Activated CD4-positive, alpha-beta memory T cell treated with anti-CD3 and anti-CD28 coated beads, Interleukin-2, amount 10 ng/mL, durations not matched to agents 7 days and 5 days (primary cell): Measurements from ENCODE around the gene CALR. TPM values are rescaled to one million over a fixed set of nuclear protein-coding genes. Genes with fewer than 3 reads are reported as not detected.
A peak's percentile ranks its signal among the peaks of the same experiment; 100 is the strongest.
"Not testable (repeated sequence)": the region's sequence is repeated elsewhere in the genome, so short reads cannot be mapped to it uniquely, and the experiment has no call there.

Source experiments
- CTCF ChIA-PET: fragments of 350-600 bp; sonication (Branson Sonifier 250); formaldehyde crosslinking; loops from one replicate; lab custom pipeline; 2021; ENCODE audit warnings: antibody characterized with exemption, inconsistent platforms; lab: Charles Lee
- POLR2A ChIA-PET: fragments of 350-600 bp; sonication (Branson Sonifier 250); formaldehyde crosslinking; loops from one replicate; lab custom pipeline; 2021; ENCODE audit warnings: antibody characterized with exemption; lab: Charles Lee
- DNase-seq: peaks from one replicate; pipeline ENCODE4 v3.0.0-alpha.2; 2020
- H3K27ac Mint-ChIP-seq: one replicate; pipeline ENCODE4 v1.8.0; 2021; ENCODE audit warnings: mild to moderate bottlenecking, mixed read lengths
- H3K27me3 Mint-ChIP-seq: one replicate; pipeline ENCODE4 v1.8.0; 2021; ENCODE audit warnings: mixed read lengths
- H3K36me3 Mint-ChIP-seq: one replicate; pipeline ENCODE4 v1.8.0; 2021; ENCODE audit warnings: low read depth, mixed read lengths
- H3K4me1 Mint-ChIP-seq: one replicate; pipeline ENCODE4 v1.8.0; 2021; ENCODE audit warnings: mixed read lengths
- H3K4me3 Mint-ChIP-seq: one replicate; pipeline ENCODE4 v1.8.0; 2021; ENCODE audit warnings: mild to moderate bottlenecking, mixed read lengths
- H3K9me3 Mint-ChIP-seq: one replicate; pipeline ENCODE4 v1.8.0; 2021; ENCODE audit warnings: mixed read lengths
- total RNA-seq, 2 experiments: library from RNA; stranded (reverse); gene quantifications; one replicate each; pipeline ENCODE4 v1.2.3, GENCODE V29; 2021

Gene CALR
- total RNA-seq, 2 experiments from 2014 or later, result 640 to 660 TPM

- peaks cover 62% of the 10 kb centered on the region for H3K4me1 Mint-ChIP-seq
- H3K27ac Mint-ChIP-seq, result no peak overlapping the region
These were observed 9.5 kb downstream of the CALR start for GRCh38 chr19:12947702-12948611.

GRCh38 chr19:12948612-12949362 lies 10.4 kb downstream of the CALR start:
- Mint-ChIP-seq H3K4me3 (no peak overlapping the region), H3K27me3 (no peaks in the 10 kb centered on the region), H3K4me1 (peaks cover 56% of the 10 kb centered on the region), H3K36me3 (peaks cover 82% of the 10 kb centered on the region), H3K9me3 (no peaks in the 10 kb centered on the region), H3K27ac (no peak overlapping the region)
- POLR2A ChIA-PET, result interaction anchor here (1.5 to 5.4 kb wide), 2 partner anchors 6 to 157 kb away, joined by 6 to 43 read pairs; partner anchors contain the start of genes GADD45GIP1 and JUNB
- DNase-seq, result no peak
- CTCF ChIA-PET, result interaction anchor here (1.0 to 1.8 kb wide), 3 partner anchors 17 to 113 kb away, joined by 3 to 8 read pairs (median 3); no protein-coding TSS in a partner anchor

More at GRCh38 chr19:12947702-12948611, 9.5 kb downstream of the CALR start:
- Mint-ChIP-seq H3K4me3 (no peak overlapping the region), H3K27me3 (no peaks in the 10 kb centered on the region), H3K36me3 (peaks cover 83% of the 10 kb centered on the region), H3K9me3 (no peaks in the 10 kb centered on the region)
- POLR2A ChIA-PET, result interaction anchor here (0.9 to 5.4 kb wide), 5 partner anchors 7 to 156 kb away, joined by 3 to 43 read pairs (median 6); partner anchors contain the start of genes FARSA, GADD45GIP1 and JUNB
- CTCF ChIA-PET, result interaction anchor here (1.4 to 1.8 kb wide), 2 partner anchors 17 to 114 kb away, joined by 3 to 8 read pairs; no protein-coding TSS in a partner anchor
- no peak for DNase-seq

- no peak overlapping the region for H3K27ac Mint-ChIP-seq
- H3K4me3 Mint-ChIP-seq, result no peak overlapping the region
- no peaks in the 10 kb centered on the region for H3K9me3 Mint-ChIP-seq
- POLR2A ChIA-PET, result interaction anchor here (0.7 to 1.0 kb wide), 2 partner anchors 17 to 36 kb away, joined by 4 to 6 read pairs; partner anchors contain the start of gene FARSA
- H3K4me1 Mint-ChIP-seq, result peaks cover 56% of the 10 kb centered on the region
- CTCF ChIA-PET, result interaction anchor here (1.0 kb wide), 1 partner anchor 16 kb away, joined by 3 read pairs; no protein-coding TSS in a partner anchor
- H3K27me3 Mint-ChIP-seq, result no peaks in the 10 kb centered on the region
- no peak for DNase-seq
- H3K36me3 Mint-ChIP-seq, result peaks cover 80% of the 10 kb centered on the region
These were observed 11.2 kb downstream of the CALR start for GRCh38 chr19:12949363-12950283.

DNA sequence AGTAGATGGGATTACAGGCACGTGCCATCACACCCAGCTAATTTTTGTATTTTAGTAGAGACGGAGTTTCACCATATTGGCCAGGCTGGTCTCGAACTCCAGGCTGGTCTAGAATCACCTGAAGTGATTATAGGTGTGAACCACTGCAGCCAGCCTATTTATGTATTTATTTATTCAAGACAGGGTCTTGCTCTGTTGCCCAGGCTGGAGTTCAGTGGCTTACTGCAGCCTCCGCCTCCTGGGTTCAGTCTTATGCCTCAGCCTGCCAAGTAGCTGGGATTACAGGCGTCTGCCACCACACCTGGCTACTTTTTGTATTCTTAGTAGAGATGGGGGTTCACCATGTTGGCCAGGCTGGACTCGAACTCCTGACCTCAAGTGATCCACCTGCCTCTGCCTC lies 13.6 kb downstream of the CALR start:
- Mint-ChIP-seq H3K4me1 (peaks cover 55% of the 10 kb centered on the region), H3K36me3 (peaks cover 69% of the 10 kb centered on the region), H3K27ac (peak overlapping the region; percentile 23)
- not testable (repeated sequence) for DNase-seq, H3K4me3 Mint-ChIP-seq, H3K9me3 Mint-ChIP-seq, H3K27me3 Mint-ChIP-seq
- ChIA-PET POLR2A (interaction anchor here (1.0 to 2.4 kb wide), 3 partner anchors 14 to 67 kb away, joined by 3 to 8 read pairs (median 4); no protein-coding TSS in a partner anchor), CTCF (interaction anchor here (5.4 kb wide), 1 partner anchor 13 kb away, joined by 45 read pairs; no protein-coding TSS in a partner anchor)

DNA sequence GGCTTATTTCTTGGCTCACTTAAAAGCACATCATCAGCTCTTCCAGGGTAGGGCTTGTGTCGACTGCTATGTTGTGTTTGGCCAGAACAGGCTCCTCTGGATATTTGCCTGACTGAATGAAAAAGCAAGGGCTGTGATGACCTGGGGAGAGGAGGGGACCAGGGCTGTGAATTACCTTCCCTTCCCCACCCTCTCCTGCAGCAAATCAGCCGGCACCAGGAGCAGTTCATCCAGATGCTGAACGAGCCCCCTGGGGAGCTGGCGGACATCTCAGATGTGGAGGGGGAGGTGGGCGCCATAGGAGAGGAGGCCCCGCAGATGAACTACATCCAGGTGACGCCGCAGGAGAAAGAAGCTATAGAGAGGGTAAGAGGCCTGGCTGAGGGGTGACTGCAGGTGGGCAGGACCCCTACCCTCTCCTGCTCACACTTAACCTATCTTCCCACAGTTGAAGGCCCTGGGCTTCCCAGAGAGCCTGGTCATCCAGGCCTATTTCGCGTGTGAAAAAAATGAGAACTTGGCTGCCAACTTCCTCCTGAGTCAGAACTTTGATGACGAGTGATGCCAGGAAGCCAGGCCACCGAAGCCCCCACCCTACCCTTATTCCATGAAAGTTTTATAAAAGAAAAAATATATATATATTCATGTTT lies 14.2 kb downstream of the CALR start:
- peaks cover 68% of the 10 kb centered on the region for H3K36me3 Mint-ChIP-seq
- ChIA-PET CTCF (interaction anchor here (1.4 to 5.4 kb wide), 2 partner anchors 12 to 67 kb away, joined by 3 to 45 read pairs; no protein-coding TSS in a partner anchor), POLR2A (interaction anchor here (1.0 to 5.1 kb wide), 5 partner anchors 6 to 68 kb away, joined by 3 to 43 read pairs (median 4); partner anchors contain the start of gene RAD23A)
- no peaks in the 10 kb centered on the region for H3K27me3 Mint-ChIP-seq
- no peak overlapping the region for H3K4me3 Mint-ChIP-seq
- H3K4me1 Mint-ChIP-seq, result peaks cover 51% of the 10 kb centered on the region
- H3K9me3 Mint-ChIP-seq, result no peaks in the 10 kb centered on the region
- no peak for DNase-seq
- no peak overlapping the region for H3K27ac Mint-ChIP-seq

DNA sequence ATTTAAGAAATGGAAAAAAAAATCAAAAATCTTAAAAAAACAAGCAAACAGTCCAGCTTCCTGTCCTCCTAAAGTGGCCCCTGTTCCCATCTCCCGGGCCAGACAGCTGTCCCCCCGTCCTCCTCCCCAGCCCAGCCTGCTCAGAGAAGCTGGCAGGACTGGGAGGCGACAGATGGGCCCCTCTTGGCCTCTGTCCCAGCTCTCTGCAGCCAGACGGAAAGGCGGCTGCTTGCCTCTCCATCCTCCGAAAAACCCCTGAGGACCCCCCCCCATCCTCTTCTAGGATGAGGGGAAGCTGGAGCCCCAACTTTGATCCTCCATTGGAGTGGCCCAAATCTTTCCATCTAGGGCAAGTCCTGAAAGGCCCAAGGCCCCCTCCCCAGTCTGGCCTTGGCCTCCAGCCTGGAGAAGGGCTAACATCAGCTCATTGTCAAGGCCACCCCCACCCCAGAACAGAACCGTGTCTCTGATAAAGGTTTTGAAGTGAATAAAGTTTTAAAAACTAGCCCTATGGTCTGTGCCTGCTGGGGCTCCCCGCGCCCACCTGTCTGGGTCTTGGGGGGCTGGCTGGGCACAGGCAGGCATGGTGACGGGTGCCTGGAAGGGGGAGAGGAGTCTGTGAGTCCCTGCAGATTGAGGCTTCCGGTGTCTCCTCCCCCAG lies 14.9 kb downstream of the CALR start:
- POLR2A ChIA-PET, result interaction anchor here (0.9 to 5.1 kb wide), 8 partner anchors 7 to 146 kb away, joined by 3 to 43 read pairs (median 4); partner anchors contain the start of genes FARSA and RAD23A
- CTCF ChIA-PET, result interaction anchor here (1.4 to 5.4 kb wide), 2 partner anchors 11 to 68 kb away, joined by 3 to 45 read pairs; no protein-coding TSS in a partner anchor
- no peak overlapping the region for H3K4me3 Mint-ChIP-seq
- no peak overlapping the region for H3K27ac Mint-ChIP-seq
- no peaks in the 10 kb centered on the region for H3K9me3 Mint-ChIP-seq
- H3K27me3 Mint-ChIP-seq, result no peaks in the 10 kb centered on the region
- DNase-seq, result no peak
- H3K36me3 Mint-ChIP-seq, result peaks cover 62% of the 10 kb centered on the region
- peaks cover 49% of the 10 kb centered on the region for H3K4me1 Mint-ChIP-seq

DNA sequence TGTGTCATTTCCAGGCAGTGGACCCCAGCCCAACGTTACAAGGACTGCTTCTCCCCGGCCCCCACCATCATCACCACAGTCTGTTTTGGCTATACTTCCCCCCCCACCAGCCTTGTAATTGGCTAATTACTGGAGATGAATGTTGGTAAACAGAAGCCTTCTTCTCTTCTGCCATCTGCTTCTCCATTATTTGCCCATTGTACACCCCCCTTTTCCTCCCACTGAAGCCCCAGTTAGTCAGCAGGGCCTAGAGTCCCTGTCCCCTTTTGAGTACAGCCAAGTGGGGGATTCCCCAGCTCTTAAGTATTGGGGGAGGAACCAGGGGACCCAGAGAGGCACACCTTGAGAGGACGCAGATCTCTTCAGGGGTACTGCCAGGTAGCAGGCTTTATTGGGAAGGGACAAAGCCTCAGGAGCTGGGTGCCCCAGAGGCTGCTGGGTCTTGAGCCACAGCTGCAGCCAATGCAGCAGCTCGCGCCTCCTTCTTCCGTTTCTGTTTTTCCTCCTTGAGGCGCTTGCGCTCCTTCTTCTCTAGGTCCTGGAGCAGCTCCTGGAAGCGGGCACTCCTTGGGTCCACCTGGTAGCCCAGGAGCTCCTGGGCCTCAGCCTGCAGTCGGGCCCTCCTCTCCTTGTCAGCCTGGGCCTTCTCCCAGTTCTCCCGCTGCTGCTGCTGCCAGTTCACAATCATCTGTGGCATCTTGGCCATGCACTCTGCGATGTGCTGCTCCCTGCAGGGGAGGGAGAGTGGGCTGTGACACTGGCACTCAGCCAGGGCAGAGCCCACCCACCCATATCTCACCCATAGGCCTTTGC lies 15.6 kb downstream of the CALR start:
- CTCF ChIA-PET, result interaction anchor here (1.2 to 5.4 kb wide), 5 partner anchors 8 to 69 kb away, joined by 3 to 45 read pairs (median 4); partner anchors contain the start of gene RAD23A
- DNase-seq, result no peak
- H3K4me3 Mint-ChIP-seq, result no peak overlapping the region
- POLR2A ChIA-PET, result interaction anchor here (0.8 to 5.1 kb wide), 11 partner anchors 8 to 161 kb away, joined by 3 to 43 read pairs (median 4); partner anchors contain the start of genes CALR, FARSA and RAD23A
- peaks cover 45% of the 10 kb centered on the region for H3K4me1 Mint-ChIP-seq
- no peaks in the 10 kb centered on the region for H3K9me3 Mint-ChIP-seq
- H3K36me3 Mint-ChIP-seq, result peaks cover 56% of the 10 kb centered on the region
- no peaks in the 10 kb centered on the region for H3K27me3 Mint-ChIP-seq
- H3K27ac Mint-ChIP-seq, result peak overlapping the region; percentile 80

- H3K9me3 Mint-ChIP-seq, result no peaks in the 10 kb centered on the region
- no peak for DNase-seq
- H3K36me3 Mint-ChIP-seq, result peaks cover 50% of the 10 kb centered on the region
- ChIA-PET POLR2A (interaction anchor here (0.8 to 5.1 kb wide), 8 partner anchors 8 to 161 kb away, joined by 3 to 43 read pairs (median 8); partner anchors contain the start of genes CALR, FARSA and RAD23A), CTCF (interaction anchor here (1.2 to 5.4 kb wide), 4 partner anchors 8 to 22 kb away, joined by 3 to 45 read pairs (median 4); partner anchors contain the start of gene RAD23A)
- H3K4me1 Mint-ChIP-seq, result peaks cover 45% of the 10 kb centered on the region
- H3K27ac Mint-ChIP-seq, result peak overlapping the region; percentile 80
- H3K27me3 Mint-ChIP-seq, result no peaks in the 10 kb centered on the region
- H3K4me3 Mint-ChIP-seq, result no peak overlapping the region
These were observed 16.2 kb downstream of the CALR start for GRCh38 chr19:12954612-12954962.

DNA sequence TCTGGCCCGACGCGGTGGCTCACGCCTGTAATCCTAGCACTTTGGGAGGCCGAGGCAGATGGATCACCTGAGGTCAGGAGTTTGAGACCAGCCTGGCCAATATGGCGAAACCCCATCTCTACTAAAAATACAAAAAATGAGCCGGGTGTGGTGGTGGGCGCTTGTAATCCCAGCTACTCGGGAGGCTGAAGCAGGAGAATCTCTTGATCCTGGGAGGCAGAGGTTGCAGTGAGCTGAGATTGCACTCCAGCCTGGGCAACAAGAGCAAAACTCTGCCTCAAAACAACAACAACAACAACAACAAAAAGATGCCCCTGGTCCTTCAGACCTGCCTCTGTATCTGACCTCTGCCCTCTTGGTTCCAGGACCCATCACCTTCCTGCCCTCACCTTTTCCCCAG lies 17.2 kb downstream of the CALR start:
- not testable (repeated sequence) for H3K9me3 Mint-ChIP-seq

More for the DNA sequence above, 17.2 kb downstream of the CALR start:
- Mint-ChIP-seq H3K27ac (peak overlapping the region; percentile 80), H3K36me3 (peaks cover 41% of the 10 kb centered on the region), H3K4me1 (peaks cover 41% of the 10 kb centered on the region), H3K4me3 (peak overlapping the region; percentile 85)
- not testable (repeated sequence) for H3K27me3 Mint-ChIP-seq, DNase-seq
- CTCF ChIA-PET, result interaction anchor here (1.2 to 5.4 kb wide), 2 partner anchors 9 kb away, joined by 4 to 45 read pairs; partner anchors contain the start of gene RAD23A
- POLR2A ChIA-PET, result interaction anchor here (2.3 to 5.1 kb wide), 4 partner anchors 9 to 22 kb away, joined by 11 to 43 read pairs (median 14); partner anchors contain the start of genes CALR, FARSA and RAD23A
